Raji (cell line): ENCODE data around the gene STIMATE.

Experiments
- POLR2A ChIP-seq: IDR thresholded peaks from 2 replicates; pipeline ENCODE4 v1.6.1; 2011; ENCODE audit warnings: low read depth, low read length, control low read depth; ENCODE audit not compliant: insufficient read depth

Gene STIMATE

GRCh38 chr3:52879581-52879980 lies 17.8 kb downstream of the STIMATE start:
- TF ChIP-seq POLR2A: no peak

- no peak for TF ChIP-seq POLR2A
Observed at GRCh38 chr3:52879090-52879489, 18.3 kb downstream of the STIMATE start.

- TF ChIP-seq POLR2A: no peak
Observed at GRCh38 chr3:52877085-52877484, 20.3 kb downstream of the STIMATE start.

- TF ChIP-seq POLR2A: no peak
Observed at GRCh38 chr3:52874864-52875587, 22.3 kb downstream of the STIMATE start.

- no peak for TF ChIP-seq POLR2A
Observed at GRCh38 chr3:52874160-52874701, 23.1 kb downstream of the STIMATE start.

- TF ChIP-seq POLR2A: no peak
Observed at GRCh38 chr3:52873433-52874159, 23.8 kb downstream of the STIMATE start.

- TF ChIP-seq POLR2A: no peak
Observed at GRCh38 chr3:52872245-52872644, 25.1 kb downstream of the STIMATE start.

- TF ChIP-seq POLR2A: no peak
Observed at GRCh38 chr3:52871761-52872160, 25.6 kb downstream of the STIMATE start.

- TF ChIP-seq POLR2A: no peak
Observed at GRCh38 chr3:52870471-52870870, 26.9 kb downstream of the STIMATE start.

- no peak for TF ChIP-seq POLR2A
Observed at GRCh38 chr3:52866427-52866826, 30.9 kb downstream of the STIMATE start.

GRCh38 chr3:52865994-52866393 lies 31.4 kb downstream of the STIMATE start:
- TF ChIP-seq POLR2A: no peak

- no peak for TF ChIP-seq POLR2A
Observed at GRCh38 chr3:52860424-52860768, 37.0 kb downstream of the STIMATE start.

- no peak for TF ChIP-seq POLR2A
Observed at GRCh38 chr3:52859686-52860423, 37.5 kb downstream of the STIMATE start.

- no peak for TF ChIP-seq POLR2A
Observed at GRCh38 chr3:52857864-52858263, 39.5 kb downstream of the STIMATE start.

- TF ChIP-seq POLR2A: no peak
Observed at GRCh38 chr3:52857133-52857532, 40.2 kb downstream of the STIMATE start.

GRCh38 chr3:52856666-52857065 lies 40.7 kb downstream of the STIMATE start:
- no peak for TF ChIP-seq POLR2A
